GM23338 (cell line): ENCODE results near the gene NPEPL1.

Experiments
- CREB1 ChIP-seq: fragments of 250-450 bp; sonication (Bioruptor Pico); IDR thresholded peaks from 2 replicates; pipeline ENCODE4 v1.5.0; 2020; ENCODE audit warnings: low read depth, mild to moderate bottlenecking, moderate library complexity
- CTCF ChIP-seq, 2 experiments: fragments of 200-600 bp in 1 of 2; sonication (generic) in 1 of 2; conservative IDR thresholded peaks; 2 replicates each; pipeline versions ENCODE4 v1.5.1 to v1.6.1; 2016 to 2017; ENCODE audit warnings: antibody characterized with exemption in 2 of 2, low read depth in 2 of 2, mild to moderate bottlenecking in 2 of 2, moderate library complexity in 1 of 2
- ETS1 ChIP-seq: IDR thresholded peaks from 2 replicates; pipeline ENCODE4 v1.6.1; 2016; ENCODE audit warnings: antibody characterized with exemption
- EZH2 ChIP-seq: fragments of 200-600 bp; sonication (generic); IDR thresholded peaks from one replicate; pipeline ENCODE4 v1.8.0; 2017; ENCODE audit warnings: antibody characterized with exemption, mild to moderate bottlenecking, low read depth; ENCODE audit not compliant: unreplicated experiment
- EZH2phosphoT487 ChIP-seq: fragments of 200-600 bp; sonication (generic); IDR thresholded peaks from one replicate; pipeline ENCODE4 v1.8.1; 2018; ENCODE audit warnings: antibody characterized with exemption; ENCODE audit not compliant: unreplicated experiment
- JUNB ChIP-seq: IDR thresholded peaks from one replicate; pipeline ENCODE4 v1.6.1; 2016; ENCODE audit warnings: antibody characterized with exemption; ENCODE audit not compliant: unreplicated experiment
- POLR2AphosphoS5 ChIP-seq: IDR thresholded peaks from 2 replicates; pipeline ENCODE4 v1.6.1; 2016; ENCODE audit warnings: antibody characterized with exemption, low read depth
- REST ChIP-seq: IDR thresholded peaks from one replicate; pipeline ENCODE4 v1.6.1; 2018; ENCODE audit warnings: antibody characterized with exemption; ENCODE audit not compliant: unreplicated experiment

GRCh38 chr20:58749979-58750378 is 57.4 kb downstream of the NPEPL1 start:
- no peak for TF ChIP-seq CTCF (conservative IDR thresholded peaks at IDR 0.05; ENCODE audit: low read depth in 2 of 2)
- no peak for TF ChIP-seq EZH2
- TF ChIP-seq JUNB: no peak
- no peak for TF ChIP-seq REST
- TF ChIP-seq ETS1: no peak
- TF ChIP-seq EZH2phosphoT487: no peak
- TF ChIP-seq CREB1 (CRISPR knock-in tag): no peak
- no peak for TF ChIP-seq POLR2AphosphoS5
